HG02588 (cell line): ENCODE results near the gene SLC8A1.

Experiments
- ATAC-seq: cut with Tn5 transposase; IDR thresholded peaks from one replicate; pipeline ENCODE4 v1.9.1; 2021; ENCODE audit warnings: mild to moderate bottlenecking, moderate library complexity; ENCODE audit not compliant: unreplicated experiment

The SLC8A1 gene

DNA sequence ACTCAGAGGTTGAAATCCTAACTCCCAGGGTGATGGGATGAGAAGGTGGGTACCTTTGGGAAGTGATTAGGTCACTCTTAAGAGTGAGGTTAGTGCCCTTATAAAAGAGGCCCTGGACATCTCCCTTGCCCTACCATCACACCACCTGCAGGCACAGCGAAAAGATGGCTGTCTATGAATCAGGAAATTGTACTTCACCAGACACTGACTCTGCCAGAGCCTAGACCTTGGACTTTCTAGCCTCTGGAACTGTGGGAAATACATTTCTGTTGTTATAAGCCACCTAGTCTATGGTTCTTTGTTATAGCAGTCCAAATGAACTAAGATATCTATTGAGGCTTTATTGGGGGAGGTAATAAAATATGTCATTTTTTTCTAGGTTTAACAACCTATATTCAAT is 203.6 kb downstream of the SLC8A1 start:
- no peak for ATAC-seq

DNA sequence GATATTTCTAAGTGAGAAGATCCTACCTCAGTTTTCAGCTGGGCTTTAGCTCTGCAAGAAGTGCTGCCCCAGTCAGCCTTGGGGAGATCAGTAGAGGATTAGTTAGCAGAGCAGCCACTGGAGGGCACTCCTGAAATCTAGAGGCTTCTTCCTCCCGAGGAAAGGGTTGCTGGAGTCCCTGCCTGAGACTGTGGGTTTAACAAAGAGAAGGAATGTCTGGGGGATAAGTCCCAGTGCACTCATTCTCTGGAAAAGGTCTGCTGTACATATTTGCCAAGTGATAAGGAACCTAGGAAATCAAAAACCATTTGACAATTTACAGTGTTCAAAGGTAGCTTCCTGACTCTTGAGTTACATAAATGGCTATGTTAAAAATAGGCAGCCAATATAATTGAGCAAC is 207.2 kb downstream of the SLC8A1 start:
- ATAC-seq: peak; percentile 86

DNA sequence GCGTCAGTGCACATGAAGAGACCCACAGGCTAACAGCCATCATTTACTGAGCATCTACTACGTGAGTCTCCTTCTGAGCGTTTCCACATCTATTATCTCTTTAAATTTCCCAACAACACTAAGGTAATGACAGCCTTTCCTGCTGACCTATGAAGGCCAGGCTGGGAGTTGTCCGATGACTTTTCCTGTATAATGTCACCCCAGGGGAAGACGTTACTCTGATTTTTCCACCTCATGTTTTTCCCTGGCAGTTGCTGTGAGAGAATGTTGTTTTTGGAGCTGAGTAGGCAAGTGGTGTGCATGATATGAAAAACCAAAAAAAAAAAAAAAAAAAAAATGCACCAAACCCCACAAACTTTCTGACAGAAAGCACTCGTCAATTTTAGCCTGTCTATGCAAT is 207.6 kb downstream of the SLC8A1 start:
- no peak for ATAC-seq

DNA sequence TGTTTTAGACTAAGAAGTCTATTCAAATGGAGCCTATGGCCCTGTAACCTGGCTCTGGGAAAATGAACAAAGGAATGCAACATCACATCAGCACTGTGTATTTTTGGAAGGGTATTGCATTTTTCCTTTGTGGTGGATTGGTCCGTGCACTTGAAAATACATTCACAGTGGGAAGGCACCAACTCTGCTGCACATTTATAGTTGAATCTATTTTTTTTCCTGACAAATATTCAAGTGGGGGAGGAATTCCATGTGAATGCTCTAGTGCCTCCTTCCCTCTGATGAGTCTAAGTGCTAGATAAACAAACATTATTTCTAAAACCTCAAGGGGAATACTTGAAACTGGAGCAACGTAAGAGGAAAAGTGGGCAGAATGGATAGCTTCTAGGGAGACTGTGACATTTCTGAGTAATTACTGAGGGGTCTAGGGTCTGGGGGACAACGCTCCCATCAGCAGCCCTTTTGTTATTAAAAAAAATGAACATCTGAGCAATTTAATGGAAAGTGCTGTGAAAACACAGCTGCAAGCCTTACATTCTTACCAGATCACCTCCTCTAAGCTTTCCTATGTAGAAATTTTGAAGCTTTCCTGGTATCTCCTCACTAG is 208.2 kb downstream of the SLC8A1 start:
- no peak for ATAC-seq

DNA sequence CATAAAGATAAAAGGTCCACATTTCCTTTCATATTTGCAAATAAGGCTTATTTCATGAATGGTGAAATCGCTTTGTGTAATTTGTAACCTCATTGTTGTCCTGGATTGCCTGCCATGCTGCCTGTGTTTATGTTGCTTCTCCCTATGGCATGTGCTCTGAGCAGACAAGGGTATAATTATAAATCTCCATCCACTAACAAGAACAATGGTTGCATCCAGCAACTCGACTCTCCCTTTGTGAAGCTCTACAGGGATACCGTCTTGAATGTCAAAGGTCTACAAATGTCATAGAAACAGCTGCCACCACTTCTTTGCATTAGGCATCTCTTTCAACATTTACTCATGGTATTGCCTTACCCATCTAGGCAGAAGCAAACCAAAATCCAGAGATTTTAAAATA is 209.6 kb downstream of the SLC8A1 start:
- ATAC-seq: no peak

DNA sequence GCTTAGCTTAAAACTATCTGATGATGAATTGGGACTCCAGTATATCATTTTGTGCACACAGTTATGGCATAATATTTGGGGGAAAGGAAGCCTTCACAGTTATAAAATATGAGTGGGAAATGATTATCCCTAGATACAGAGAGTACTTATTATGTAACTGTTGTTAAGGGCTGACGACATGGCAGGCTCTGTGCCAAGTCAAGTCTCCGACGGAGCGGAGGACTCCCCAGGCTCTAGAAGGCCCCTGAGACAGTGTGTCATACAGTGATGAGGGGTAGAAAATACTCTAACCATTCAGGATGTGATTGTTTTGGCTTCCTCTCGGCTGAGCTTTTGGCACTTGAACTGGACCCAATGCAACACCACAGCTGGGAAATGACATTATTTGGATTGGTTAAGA is 211.8 kb downstream of the SLC8A1 start:
- no peak for ATAC-seq

DNA sequence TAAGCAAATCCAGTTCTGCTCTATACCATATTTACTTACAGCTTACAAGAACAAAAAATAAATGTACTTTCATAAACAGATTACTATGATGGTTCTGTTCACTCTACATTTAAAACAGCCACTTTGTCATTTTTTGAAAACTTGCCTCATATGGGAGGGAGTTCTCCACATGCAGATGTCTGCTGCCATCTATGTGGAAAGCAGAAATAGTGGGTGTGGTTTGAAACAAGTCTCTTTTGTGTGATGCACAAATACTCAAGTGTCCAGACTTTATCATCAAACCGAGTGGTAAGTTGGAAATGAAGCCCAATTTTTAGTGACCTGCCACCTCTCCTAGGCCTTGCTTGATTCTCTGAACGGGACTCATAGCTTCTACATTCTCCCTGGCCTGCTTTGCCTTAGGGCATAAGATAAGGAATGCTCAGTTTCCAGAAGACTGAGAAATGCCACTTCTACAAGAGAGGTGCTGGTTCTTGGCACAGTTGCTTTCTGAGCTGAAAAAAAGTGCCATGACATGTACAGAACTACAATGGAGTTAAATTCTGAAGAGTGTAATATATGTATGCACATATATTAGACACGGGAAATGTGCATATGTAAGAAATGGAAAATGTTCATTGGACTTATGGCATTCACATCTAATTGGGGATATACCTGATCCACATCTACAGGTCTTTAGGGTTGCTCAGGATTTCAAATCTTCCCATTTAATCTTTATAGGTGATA is 221.0 kb downstream of the SLC8A1 start:
- ATAC-seq: no peak

DNA sequence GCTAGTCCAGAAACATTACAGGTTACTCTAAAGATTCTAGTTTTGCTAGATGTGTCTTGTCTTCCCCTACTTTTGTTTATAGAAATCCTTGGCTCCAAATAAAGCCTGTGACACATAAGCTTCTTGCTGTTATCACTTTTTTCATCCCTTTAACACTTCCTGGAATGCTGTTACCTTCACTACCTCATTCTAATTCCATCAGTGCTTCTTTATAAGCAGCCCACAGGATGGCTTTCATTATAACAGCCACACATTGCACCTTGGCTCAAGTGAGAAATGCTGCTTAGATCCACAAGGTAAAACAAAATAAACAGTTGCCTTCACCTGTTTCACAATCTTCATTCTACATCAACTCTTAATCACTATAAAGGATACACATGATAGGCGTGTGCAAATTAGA is 221.7 kb downstream of the SLC8A1 start:
- no peak for ATAC-seq

DNA sequence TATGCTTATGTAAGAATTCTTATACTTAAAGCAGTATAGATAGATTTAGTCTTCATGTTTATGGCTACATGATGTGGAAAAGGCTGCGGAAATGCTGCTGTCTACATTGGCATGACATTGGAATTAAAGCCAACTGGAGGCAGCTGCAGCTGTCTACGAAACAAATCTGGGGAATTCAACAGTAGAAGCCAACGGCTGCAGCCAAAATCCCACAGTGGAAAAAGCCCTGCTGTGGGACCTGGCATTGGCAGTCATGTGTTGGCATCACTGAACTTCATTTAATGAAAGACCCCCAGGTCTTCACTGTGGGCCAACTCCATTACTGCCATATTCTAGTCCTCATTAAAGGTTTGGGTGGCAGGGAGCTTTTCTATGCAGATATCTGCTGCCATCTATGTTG is 223.6 kb downstream of the SLC8A1 start:
- no peak for ATAC-seq

DNA sequence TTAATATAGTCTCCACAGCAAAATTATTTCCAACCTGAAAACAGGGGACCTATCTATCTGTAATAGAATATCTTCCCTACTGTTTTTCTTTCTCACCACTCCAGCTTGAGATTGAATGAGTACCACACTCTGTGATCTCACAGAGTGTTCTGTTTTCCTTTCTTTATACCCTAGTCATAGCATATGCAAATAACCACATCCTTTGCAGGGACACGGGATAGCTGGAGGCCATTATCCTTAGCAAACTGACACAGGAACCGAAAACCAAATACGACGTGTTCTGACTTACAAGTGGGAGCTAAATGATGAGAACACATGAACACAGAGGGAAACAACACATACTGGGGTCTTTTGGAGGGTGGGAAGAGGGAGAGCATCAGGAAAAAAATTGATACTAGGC is 224.7 kb downstream of the SLC8A1 start:
- ATAC-seq: no peak

DNA sequence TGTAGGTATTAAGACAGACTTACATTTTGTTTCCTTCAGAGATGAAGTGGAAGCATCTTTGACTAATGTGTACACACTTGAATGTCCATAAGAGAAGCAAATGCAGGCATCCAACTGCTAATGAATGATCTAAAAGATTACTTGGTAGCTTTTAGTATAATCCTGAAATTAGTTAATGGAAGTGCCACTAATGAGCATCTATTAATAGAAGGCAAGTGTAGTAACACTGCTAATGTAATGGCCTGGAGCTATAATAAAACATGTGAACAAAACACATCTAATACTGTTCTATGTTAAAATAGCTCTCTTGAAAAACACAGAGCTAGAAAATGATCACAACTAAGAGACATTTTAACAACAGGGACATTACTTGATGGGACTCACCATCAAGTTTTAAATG is 225.3 kb downstream of the SLC8A1 start:
- ATAC-seq: no peak

DNA sequence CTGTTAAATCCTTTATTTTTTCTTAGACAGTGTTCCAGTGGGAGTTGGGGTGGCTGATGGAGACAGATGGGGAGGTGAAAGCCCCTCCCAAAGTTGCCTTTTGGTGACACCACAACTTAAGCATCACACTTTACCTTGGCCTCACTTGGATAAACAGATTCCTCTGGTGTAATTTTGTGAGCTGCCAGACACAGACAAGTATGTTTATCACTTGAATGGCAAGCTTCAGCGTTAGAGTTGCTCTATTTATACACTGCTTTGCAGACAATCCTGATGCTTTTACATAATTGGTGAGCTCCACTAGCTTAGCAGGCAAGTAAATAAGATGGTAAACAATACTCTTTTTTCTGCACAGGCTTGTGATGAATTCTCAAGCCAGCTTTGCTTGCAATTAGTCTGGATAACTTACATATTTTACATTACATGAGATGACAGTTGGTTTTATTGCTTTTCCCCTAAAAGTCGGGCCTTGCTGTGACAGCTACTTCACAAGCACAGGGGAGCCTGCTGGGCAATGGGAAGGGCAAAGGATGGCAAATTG is 226.2 kb downstream of the SLC8A1 start:
- no peak for ATAC-seq

DNA sequence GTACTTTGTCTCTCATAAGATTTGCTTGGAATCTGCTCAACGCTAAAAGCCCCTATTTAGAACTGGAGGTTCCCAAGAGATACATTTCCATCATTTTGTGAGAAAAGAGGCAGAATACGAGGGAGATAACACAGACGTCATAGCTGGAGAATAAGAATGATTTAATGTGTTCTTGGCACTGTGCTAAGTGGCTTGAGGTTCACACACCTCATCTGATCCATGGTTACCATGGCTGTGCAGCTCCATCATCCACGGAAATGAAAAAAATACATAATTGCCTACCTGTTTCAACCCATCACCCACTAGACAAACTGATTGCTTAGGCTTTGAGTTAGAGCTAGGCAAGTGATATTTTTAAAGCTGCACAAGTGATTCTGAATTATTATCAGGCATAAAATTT is 227.6 kb downstream of the SLC8A1 start:
- ATAC-seq: no peak

DNA sequence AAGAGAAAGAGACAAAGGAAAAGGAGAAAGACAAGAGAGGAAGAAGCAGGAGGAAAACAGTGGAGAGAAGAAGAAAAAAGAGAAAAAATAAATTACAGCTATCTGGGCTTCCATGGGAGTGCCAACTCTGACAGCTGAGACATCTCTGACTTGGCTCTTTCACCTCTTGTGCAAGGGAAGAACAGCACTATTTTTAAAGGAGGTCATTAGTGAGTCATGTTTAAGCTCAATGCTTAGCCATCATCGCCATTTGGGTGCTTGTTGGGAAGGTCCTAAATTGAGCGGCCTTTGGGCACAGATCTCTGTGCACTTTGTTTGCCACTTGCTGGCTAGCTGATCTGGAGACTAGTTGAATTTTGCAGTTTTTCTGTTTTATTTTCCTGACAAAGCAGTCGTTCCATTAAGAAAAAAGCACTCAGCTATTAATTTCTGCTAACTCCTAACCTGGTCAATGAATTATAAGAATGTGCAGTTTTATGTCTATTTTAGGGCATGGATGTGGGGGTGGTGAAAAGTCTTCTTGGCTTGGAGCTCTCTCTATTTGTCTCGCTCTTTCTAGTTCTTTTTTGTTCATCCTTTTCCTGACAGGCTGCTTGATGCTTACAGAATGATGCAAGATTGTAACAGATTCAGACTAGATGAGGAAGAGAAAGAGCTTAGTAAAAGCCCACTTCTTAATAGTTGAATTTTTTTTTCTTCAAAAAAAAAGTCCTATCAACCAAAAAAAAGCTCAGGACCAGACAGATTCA is 231.5 kb downstream of the SLC8A1 start:
- ATAC-seq: no peak

DNA sequence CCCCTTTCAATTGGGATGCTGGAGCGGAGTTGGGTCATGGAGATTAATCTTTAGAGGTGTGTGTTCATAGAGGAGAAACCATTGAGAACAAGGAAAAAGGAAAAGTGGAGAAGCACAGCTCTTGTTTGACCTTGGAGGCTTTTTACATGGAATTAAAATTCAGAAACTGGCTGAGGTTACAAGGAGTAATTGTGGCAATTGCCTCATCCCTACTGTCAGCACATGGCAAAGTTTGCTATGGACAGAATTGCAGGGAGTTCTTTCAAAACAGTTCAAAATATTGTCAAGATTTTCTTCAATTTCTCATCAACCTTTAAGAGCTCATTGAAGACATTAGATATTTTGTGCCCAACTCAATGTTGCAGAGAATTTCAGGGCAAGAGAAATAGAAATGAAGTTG is 232.7 kb downstream of the SLC8A1 start:
- peak; percentile 20 for ATAC-seq

DNA sequence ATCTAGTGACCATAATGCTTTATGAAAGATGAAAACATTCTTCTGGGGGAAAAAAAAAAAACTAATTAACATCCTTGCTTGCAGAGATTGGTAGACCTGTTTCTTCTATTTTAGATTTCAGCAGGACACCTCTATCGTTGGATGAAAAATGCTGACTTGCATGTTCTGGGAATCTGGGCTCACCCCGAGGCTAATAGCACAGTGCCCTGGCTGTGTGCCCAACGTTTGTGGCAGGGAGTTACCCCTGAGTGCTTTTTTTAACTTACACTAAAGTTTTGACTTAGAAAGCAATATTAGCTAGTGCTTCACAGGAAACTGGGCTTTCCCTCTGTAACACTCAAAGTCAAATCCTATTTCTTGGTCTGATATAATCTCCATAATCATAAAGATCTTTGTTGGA is 233.2 kb downstream of the SLC8A1 start:
- peak; percentile 58 for ATAC-seq

DNA sequence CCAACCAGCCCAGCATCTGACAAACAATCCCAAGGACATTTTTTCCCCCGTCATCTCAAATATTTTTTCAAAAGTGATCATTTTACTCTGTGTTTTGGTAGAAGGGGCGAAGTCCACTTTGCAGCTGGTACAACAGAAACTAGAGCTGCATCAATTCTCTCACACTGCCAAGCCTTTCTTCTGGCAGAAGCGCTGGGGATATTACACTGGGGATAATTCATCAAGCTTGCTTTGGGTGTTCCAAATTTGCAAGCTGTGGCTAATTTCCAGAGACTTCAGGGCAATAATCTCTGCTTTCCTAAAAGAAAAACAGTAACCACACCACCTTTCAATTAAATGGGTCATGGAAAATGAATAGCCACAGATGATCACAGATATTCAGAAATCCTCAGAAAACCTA is 238.3 kb downstream of the SLC8A1 start:
- ATAC-seq: no peak

DNA sequence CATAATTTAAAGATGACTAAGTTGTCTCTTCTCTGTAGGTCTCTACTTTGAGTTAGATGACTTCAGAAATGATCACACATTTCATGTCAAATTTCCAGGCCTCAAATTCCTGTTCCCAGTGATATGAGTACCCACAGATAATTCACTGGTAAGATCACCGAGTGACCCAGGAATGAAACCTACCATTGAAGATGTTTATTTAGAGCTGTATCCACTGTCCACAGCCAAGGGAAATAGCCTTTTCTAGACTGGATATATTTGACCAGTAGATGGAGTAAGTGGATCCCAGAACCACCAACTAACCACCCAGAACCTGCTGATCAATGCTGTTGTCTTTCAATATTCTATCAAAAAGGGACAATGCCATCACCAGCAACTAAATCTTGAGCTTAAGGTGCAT is 238.8 kb downstream of the SLC8A1 start:
- ATAC-seq: no peak

DNA sequence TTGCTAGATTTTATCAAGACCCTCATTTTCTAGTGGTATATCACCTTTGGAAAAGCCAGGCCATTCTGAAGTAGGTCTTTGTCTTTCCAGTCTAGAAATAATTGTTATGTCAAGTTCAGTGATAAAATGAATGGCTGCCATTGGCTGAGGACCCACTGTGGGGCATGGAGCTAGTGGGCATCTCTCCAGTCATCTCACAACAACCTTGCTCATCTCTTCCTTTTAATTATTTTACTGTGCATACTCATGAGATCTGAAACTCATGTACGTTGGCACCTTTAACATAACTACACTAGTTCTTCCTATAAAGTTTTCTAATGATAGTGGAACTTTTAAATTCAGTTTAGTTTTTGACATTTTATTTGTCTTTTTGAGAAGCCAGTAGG is 240.9 kb downstream of the SLC8A1 start:
- no peak for ATAC-seq

DNA sequence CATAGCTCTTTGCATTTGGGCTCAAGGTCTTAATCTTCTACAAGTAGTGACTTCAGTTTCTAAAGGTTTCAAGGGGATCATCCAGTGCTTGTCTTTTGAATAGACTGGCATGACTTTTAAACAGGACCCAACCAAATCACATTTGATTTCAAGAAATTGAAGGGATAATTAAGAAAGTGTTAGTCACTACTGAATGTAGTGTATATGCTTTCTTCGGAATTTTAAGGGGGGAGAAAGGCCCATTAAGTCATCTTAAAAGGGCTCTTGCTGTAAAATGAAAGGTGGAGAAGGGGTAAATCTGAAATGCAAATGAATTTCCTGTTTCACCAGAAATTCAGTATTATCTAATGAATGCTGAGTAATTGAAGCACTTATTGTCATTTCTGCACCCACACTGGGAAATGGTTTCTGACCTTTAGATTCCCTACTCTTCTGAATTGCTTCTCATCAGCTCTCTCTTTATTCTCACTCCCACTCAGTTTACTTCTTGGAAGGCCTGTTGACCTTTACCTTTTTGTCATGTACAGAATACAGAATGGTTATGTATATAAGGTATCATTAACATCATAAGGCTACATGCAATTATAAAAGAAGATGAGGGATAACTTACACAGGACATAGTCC is 241.4 kb downstream of the SLC8A1 start:
- ATAC-seq: no peak

DNA sequence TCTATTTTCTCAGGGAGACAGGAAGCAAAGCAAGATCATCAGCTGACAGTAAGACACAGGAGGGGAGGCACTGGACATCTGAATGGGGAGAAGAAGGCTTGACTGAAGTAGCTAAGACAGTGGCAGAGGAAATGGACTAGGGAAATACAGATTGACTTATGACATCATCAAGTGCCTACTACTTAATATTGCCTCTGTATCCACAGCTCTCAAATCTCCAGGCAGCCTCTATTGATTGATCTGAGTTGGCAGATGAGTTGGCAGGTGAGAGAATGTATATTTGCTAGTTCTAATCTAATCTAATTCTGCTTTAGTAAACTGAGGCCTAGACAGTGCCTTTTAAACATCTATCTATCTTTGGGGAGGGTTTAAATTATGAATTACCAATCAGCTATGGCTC is 242.1 kb downstream of the SLC8A1 start:
- no peak for ATAC-seq

DNA sequence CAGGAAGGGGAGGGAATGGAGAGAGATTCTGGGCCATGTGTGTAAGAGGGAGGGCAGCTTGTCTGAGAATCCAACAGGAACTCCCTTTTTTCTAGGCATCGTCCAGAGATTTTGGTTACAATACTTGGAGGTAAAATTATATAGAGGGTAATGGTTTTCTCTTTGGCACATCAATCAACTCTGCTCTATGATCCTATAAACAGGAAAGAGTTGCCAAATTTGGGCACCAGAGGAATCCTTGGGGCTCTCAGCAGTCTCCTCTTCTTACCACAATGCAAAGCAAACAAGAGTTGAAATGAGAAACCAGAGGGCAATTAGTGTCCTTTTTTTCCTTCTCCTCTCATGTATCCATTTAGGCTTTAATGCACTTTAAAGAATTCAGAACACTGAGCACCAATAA is 243.4 kb downstream of the SLC8A1 start:
- ATAC-seq: no peak
